GM19438 (cell line): ENCODE measurements around the gene LINGO4.

Experiments
- ATAC-seq: cut with Tn5 transposase; IDR thresholded peaks from one replicate; pipeline ENCODE4 v1.9.1; 2021; ENCODE audit warnings: low read depth; ENCODE audit not compliant: unreplicated experiment

LINGO4 gene

GRCh38 chr1:151815716-151816327, 10.6 kb upstream of the LINGO4 start:
- no peak for ATAC-seq

- no peak for ATAC-seq
These were observed 9.8 kb upstream of the LINGO4 start for GRCh38 chr1:151814971-151815545.

GRCh38 chr1:151814426-151814825, 9.2 kb upstream of the LINGO4 start:
- ATAC-seq: no peak

- no peak for ATAC-seq
These were observed 8.2 kb upstream of the LINGO4 start for GRCh38 chr1:151813271-151813977.

- no peak for ATAC-seq
These were observed 6.0 kb upstream of the LINGO4 start for GRCh38 chr1:151811181-151811580.

- ATAC-seq: no peak
These were observed 4.9 kb upstream of the LINGO4 start for GRCh38 chr1:151809985-151810556.

- no peak for ATAC-seq
These were observed 4.2 kb upstream of the LINGO4 start for GRCh38 chr1:151809290-151809984.

GRCh38 chr1:151807766-151808165, 2.5 kb upstream of the LINGO4 start:
- no peak for ATAC-seq

GRCh38 chr1:151807131-151807530, 1.9 kb upstream of the LINGO4 start:
- no peak for ATAC-seq

GRCh38 chr1:151806170-151806569, 951 bp upstream of the LINGO4 start:
- no peak for ATAC-seq

GRCh38 chr1:151803915-151804314, 1.3 kb downstream of the LINGO4 start:
- no peak for ATAC-seq

- no peak for ATAC-seq
These were observed 2.1 kb downstream of the LINGO4 start for GRCh38 chr1:151803164-151803563.

GRCh38 chr1:151802372-151802771, 2.8 kb downstream of the LINGO4 start:
- ATAC-seq: no peak

GRCh38 chr1:151801846-151802245, 3.4 kb downstream of the LINGO4 start:
- no peak for ATAC-seq

GRCh38 chr1:151801310-151801820, 3.9 kb downstream of the LINGO4 start:
- ATAC-seq: no peak

GRCh38 chr1:151800830-151801229, 4.4 kb downstream of the LINGO4 start:
- ATAC-seq: no peak

- no peak for ATAC-seq
These were observed 5.8 kb downstream of the LINGO4 start for GRCh38 chr1:151799179-151800022.

- ATAC-seq: no peak
These were observed 6.6 kb downstream of the LINGO4 start for GRCh38 chr1:151798571-151798970.

- peak; percentile 1 for ATAC-seq
These were observed 14.1 kb downstream of the LINGO4 start for GRCh38 chr1:151790940-151791651.
